HEK293 (cell line): Measurements from ENCODE around the gene C20orf144.
A peak's percentile ranks its signal among the peaks of the same experiment; 100 is the strongest.

ENCODE experiments used
- CTCF ChIA-PET: fragments of 350-600 bp; formaldehyde crosslinking; extraction: SDS; loops from one replicate; lab custom pipeline; 2021; ENCODE audit warnings: antibody characterized with exemption; lab: Yijun Ruan, JAX
- POLR2A ChIA-PET: fragments of 300-600 bp; formaldehyde crosslinking; extraction: SDS; loops from one replicate; lab custom pipeline; 2020; ENCODE audit warnings: antibody characterized with exemption, inconsistent platforms; lab: Yijun Ruan, JAX
- H3K27ac ChIP-seq: fragments of 200-500 bp; sonication (Bioruptor generic); 2 replicates; pipeline ENCODE4 v1.5.1; 2014; ENCODE audit warnings: low read depth, low read length, control low read depth, inconsistent platforms; ENCODE audit errors: extremely low read depth
- H3K36me3 ChIP-seq, 2 experiments: fragments of 200-500 bp in 1 of 2; sonication (Bioruptor generic) in 1 of 2; 1 replicate in 1 of 2; 2 replicates in 1 of 2; pipeline ENCODE4 v1.5.1; 2014 to 2017; ENCODE audit warnings: inconsistent platforms in 2 of 2, low read length in 2 of 2; ENCODE audit not compliant: control insufficient read depth in 2 of 2, insufficient read depth in 1 of 2
- H3K4me1 ChIP-seq: fragments of 200-500 bp; sonication (Bioruptor generic); 2 replicates; pipeline ENCODE4 v1.5.1; 2014; ENCODE audit warnings: mild to moderate bottlenecking, low read length, inconsistent platforms; ENCODE audit not compliant: control insufficient read depth, insufficient read depth
- H3K4me3 ChIP-seq: 2 replicates; pipeline ENCODE4 v1.5.1; 2011; ENCODE audit warnings: low read depth, mild to moderate bottlenecking, control low read depth, low read length, moderate library complexity
- H3K9me3 ChIP-seq: fragments of 200-500 bp; sonication (Bioruptor generic); 2 replicates; pipeline ENCODE4 v1.5.1; 2014; ENCODE audit warnings: low read depth, low read length, inconsistent platforms; ENCODE audit not compliant: control insufficient read depth, insufficient read depth
- CTCF ChIP-seq: fragments of 450-650 bp; formaldehyde crosslinking; IDR thresholded peaks from 2 replicates; pipeline ENCODE4 v1.5.1; 2016; ENCODE audit warnings: missing biosample characterization, missing genetic modification characterization
- GLIS2 ChIP-seq: fragments of 450-650 bp; formaldehyde crosslinking; IDR thresholded peaks from 2 replicates; pipeline ENCODE4 v1.5.1; 2016; ENCODE audit warnings: missing biosample characterization, missing genetic modification characterization
- INSM2 ChIP-seq: fragments of 450-650 bp; formaldehyde crosslinking; IDR thresholded peaks from 2 replicates; pipeline ENCODE4 v1.5.1; 2016; ENCODE audit warnings: missing biosample characterization, missing genetic modification characterization
- KLF10 ChIP-seq: fragments of 450-650 bp; IDR thresholded peaks from 2 replicates; pipeline ENCODE4 v1.5.1; 2018; ENCODE audit warnings: missing biosample characterization, mild to moderate bottlenecking, missing genetic modification characterization
- KLF16 ChIP-seq: fragments of 450-650 bp; formaldehyde crosslinking; IDR thresholded peaks from 2 replicates; pipeline ENCODE4 v1.5.1; 2017; ENCODE audit warnings: missing biosample characterization, missing genetic modification characterization
- OSR2 ChIP-seq: fragments of 450-650 bp; formaldehyde crosslinking; IDR thresholded peaks from 2 replicates; pipeline ENCODE4 v1.5.1; 2016; ENCODE audit warnings: missing biosample characterization, missing genetic modification characterization
- OVOL3 ChIP-seq: fragments of 450-650 bp; formaldehyde crosslinking; IDR thresholded peaks from 2 replicates; pipeline ENCODE4 v1.5.1; 2016; ENCODE audit warnings: missing biosample characterization, missing genetic modification characterization
- SP3 ChIP-seq: fragments of 450-650 bp; formaldehyde crosslinking; IDR thresholded peaks from 2 replicates; pipeline ENCODE4 v1.5.1; 2016; ENCODE audit warnings: missing biosample characterization, missing genetic modification characterization
- SP7 ChIP-seq: fragments of 450-650 bp; formaldehyde crosslinking; IDR thresholded peaks from 2 replicates; pipeline ENCODE4 v1.5.1; 2016; ENCODE audit warnings: missing biosample characterization, missing genetic modification characterization
- ZBTB48 ChIP-seq: fragments of 450-650 bp; formaldehyde crosslinking; IDR thresholded peaks from 2 replicates; pipeline ENCODE4 v1.5.1; 2016; ENCODE audit warnings: missing biosample characterization, missing genetic modification characterization
- ZEB2 ChIP-seq: fragments of 450-650 bp; formaldehyde crosslinking; IDR thresholded peaks from 2 replicates; pipeline ENCODE4 v1.5.1; 2016; ENCODE audit warnings: missing biosample characterization, missing genetic modification characterization
- ZFP37 ChIP-seq: fragments of 450-650 bp; formaldehyde crosslinking; IDR thresholded peaks from 2 replicates; pipeline ENCODE4 v1.5.1; 2016; ENCODE audit warnings: missing biosample characterization, missing genetic modification characterization
- ZNF169 ChIP-seq: fragments of 450-650 bp; formaldehyde crosslinking; IDR thresholded peaks from 2 replicates; pipeline ENCODE4 v1.5.1; 2016; ENCODE audit warnings: missing biosample characterization, missing genetic modification characterization
- ZNF248 ChIP-seq: fragments of 450-650 bp; formaldehyde crosslinking; IDR thresholded peaks from 2 replicates; pipeline ENCODE4 v1.5.1; 2017; ENCODE audit warnings: missing biosample characterization, missing genetic modification characterization
- ZNF26 ChIP-seq: fragments of 450-650 bp; formaldehyde crosslinking; IDR thresholded peaks from 2 replicates; pipeline ENCODE4 v1.5.1; 2016; ENCODE audit warnings: missing biosample characterization, missing genetic modification characterization
- ZNF391 ChIP-seq: fragments of 450-650 bp; formaldehyde crosslinking; IDR thresholded peaks from 2 replicates; pipeline ENCODE4 v1.5.1; 2016; ENCODE audit warnings: low read depth, missing biosample characterization, missing genetic modification characterization, borderline replicate concordance
- ZNF48 ChIP-seq: fragments of 450-650 bp; formaldehyde crosslinking; IDR thresholded peaks from 2 replicates; pipeline ENCODE4 v1.5.1; 2016; ENCODE audit warnings: missing biosample characterization, missing genetic modification characterization
- ZNF488 ChIP-seq: fragments of 450-650 bp; formaldehyde crosslinking; IDR thresholded peaks from 2 replicates; pipeline ENCODE4 v1.5.1; 2016; ENCODE audit warnings: missing biosample characterization, missing genetic modification characterization
- ZNF639 ChIP-seq: fragments of 450-650 bp; formaldehyde crosslinking; IDR thresholded peaks from 2 replicates; pipeline ENCODE4 v1.5.1; 2016; ENCODE audit warnings: missing biosample characterization, missing genetic modification characterization
- ZNF654 ChIP-seq: fragments of 450-650 bp; formaldehyde crosslinking; IDR thresholded peaks from 2 replicates; pipeline ENCODE4 v1.5.1; 2016; ENCODE audit warnings: low read depth, missing biosample characterization, missing genetic modification characterization
- ZNF658 ChIP-seq: fragments of 450-650 bp; formaldehyde crosslinking; IDR thresholded peaks from 2 replicates; pipeline ENCODE4; 2016; ENCODE audit warnings: missing biosample characterization, missing genetic modification characterization
- ZNF664 ChIP-seq: fragments of 450-650 bp; formaldehyde crosslinking; IDR thresholded peaks from 2 replicates; pipeline ENCODE4 v1.5.1; 2016; ENCODE audit warnings: missing biosample characterization, missing genetic modification characterization

C20orf144 gene

GRCh38 chr20:33688938-33689424 is 26.9 kb downstream of the C20orf144 start (continued):
- no peak for TF ChIP-seq INSM2
- no peak for TF ChIP-seq SP7 (tag by site-specific recombination)
- no peak for TF ChIP-seq KLF10
- TF ChIP-seq ZNF658 = no peak
- no peak for TF ChIP-seq SP3 (tag by site-specific recombination)
- no peak for TF ChIP-seq ZNF169 (tag by site-specific recombination)
- no peak for TF ChIP-seq CTCF (tag by site-specific recombination)
- TF ChIP-seq ZFP37 (tag by site-specific recombination) = no peak
- TF ChIP-seq ZNF488 = no peak
- no peak for TF ChIP-seq ZNF654 (tag by site-specific recombination)
- TF ChIP-seq GLIS2 (tag by site-specific recombination) = no peak
- TF ChIP-seq ZNF639 (tag by site-specific recombination) = no peak

- H3K36me3 ChIP-seq = peaks cover 0 to 9% of the 10 kb centered on the region in 2 experiments; a peak in 1 of 3 replicates
- H3K9me3 ChIP-seq = no peaks in the 10 kb centered on the region
- H3K4me1 ChIP-seq = peaks cover 8% of the 10 kb centered on the region
- ChIA-PET POLR2A (interaction anchor here (0.7 kb wide), 1 partner anchor 42 kb away, joined by 3 read pairs; the partner anchor contains the start of gene ZNF341), CTCF (no interaction called here)
- no peak overlapping the region for H3K27ac ChIP-seq
- TF ChIP-seq ZNF664 (tag by site-specific recombination) (peak; percentile 94), KLF16 (tag by site-specific recombination) (no peak), ZNF48 (tag by site-specific recombination) (no peak)
- no peak overlapping the region for H3K4me3 ChIP-seq
These were observed 27.4 kb downstream of the C20orf144 start for GRCh38 chr20:33689493-33689892.

- Histone ChIP-seq H3K4me3 (no peak overlapping the region), H3K4me1 (peaks cover 5% of the 10 kb centered on the region), H3K9me3 (no peaks in the 10 kb centered on the region), H3K36me3 (peaks cover 0 to 5% of the 10 kb centered on the region in 2 experiments; a peak in 1 of 3 replicates), H3K27ac (no peak overlapping the region)
- POLR2A ChIA-PET = interaction anchor here (0.7 kb wide), 1 partner anchor 42 kb away, joined by 3 read pairs; the partner anchor contains the start of gene ZNF341
- CTCF ChIA-PET = interaction anchor here (0.6 to 1.5 kb wide), 3 partner anchors 24 to 867 kb away, joined by 3 to 4 read pairs (median 3); no protein-coding TSS in a partner anchor
- TF ChIP-seq OSR2 (tag by site-specific recombination) = no peak
- TF ChIP-seq SP7 (tag by site-specific recombination) = peak; percentile 53; the same call in 1 of the 2 replicates
- no peak for TF ChIP-seq ZNF391 (tag by site-specific recombination)
- TF ChIP-seq ZBTB48 (tag by site-specific recombination) = peak; percentile 51
- no peak for TF ChIP-seq ZNF248 (tag by site-specific recombination)
- peak; percentile 74 for TF ChIP-seq ZEB2 (tag by site-specific recombination)
- peak; percentile 32; the same call in 1 of the 2 replicates for TF ChIP-seq INSM2
- TF ChIP-seq OVOL3 = no peak
- TF ChIP-seq ZNF26 (tag by site-specific recombination) = no peak
These were observed 27.8 kb downstream of the C20orf144 start for GRCh38 chr20:33689973-33690372.
